GM12865 (cell line): Measurements from ENCODE around the gene C20orf202.
"Not testable (repeated sequence)": the region's sequence is repeated elsewhere in the genome, so short reads cannot be mapped to it uniquely, and the experiment has no call there.

Experiments
- DNase-seq: peaks from one replicate; pipeline ENCODE4 v3.0.0; 2010; ENCODE audit warnings: low read depth
- H3K4me3 ChIP-seq: 2 replicates; pipeline ENCODE4 v1.5.1; 2011; ENCODE audit warnings: mild to moderate bottlenecking, low read depth, low read length, control low read depth
- CTCF ChIP-seq: IDR thresholded peaks from 2 replicates; pipeline ENCODE4 v1.5.1; 2011; ENCODE audit warnings: low read length, control low read depth, low read depth, inconsistent platforms; ENCODE audit not compliant: insufficient read depth; ENCODE audit errors: missing control alignments

Gene C20orf202

GRCh38 chr20:1242530-1242929 is 39.3 kb downstream of the C20orf202 start:
- DNase-seq: no peak
- no peak for TF ChIP-seq CTCF
- H3K4me3 ChIP-seq: no peak overlapping the region

GRCh38 chr20:1245578-1245977 is 42.3 kb downstream of the C20orf202 start:
- no peak for DNase-seq
- H3K4me3 ChIP-seq: no peak overlapping the region
- no peak for TF ChIP-seq CTCF

GRCh38 chr20:1247689-1248088 is 44.4 kb downstream of the C20orf202 start:
- TF ChIP-seq CTCF: no peak
- DNase-seq: no peak
- H3K4me3 ChIP-seq: no peak overlapping the region

GRCh38 chr20:1250282-1250681 is 47.0 kb downstream of the C20orf202 start:
- not testable (repeated sequence) for DNase-seq, H3K4me3 ChIP-seq

GRCh38 chr20:1252416-1252815 is 49.2 kb downstream of the C20orf202 start:
- no peak for TF ChIP-seq CTCF
- no peak for DNase-seq

GRCh38 chr20:1254254-1254653 is 51.0 kb downstream of the C20orf202 start:
- TF ChIP-seq CTCF: no peak
- DNase-seq: no peak
- H3K4me3 ChIP-seq: no peak overlapping the region

More at GRCh38 chr20:1252416-1252815, 49.2 kb downstream of the C20orf202 start:
- no peak overlapping the region for H3K4me3 ChIP-seq

GRCh38 chr20:1255675-1256074 is 52.4 kb downstream of the C20orf202 start:
- TF ChIP-seq CTCF: no peak
- no peak for DNase-seq
- no peak overlapping the region for H3K4me3 ChIP-seq
